Retinal pigment epithelial cell (primary cell): Measurements from ENCODE around the gene TFAP2E.
A peak's percentile ranks its signal among the peaks of the same experiment; 100 is the strongest.

Experiments used
- DNase-seq: peaks from one replicate; pipeline ENCODE4 v3.0.0-alpha.2; 2010; ENCODE audit warnings: low read depth
- H3K4me3 ChIP-seq: 2 replicates; pipeline ENCODE4 v1.5.1; 2011; ENCODE audit warnings: mild to moderate bottlenecking, low read length, control low read depth, moderate library complexity
- CTCF ChIP-seq: conservative IDR thresholded peaks from 2 replicates; pipeline ENCODE4 v1.5.1; 2011; ENCODE audit warnings: low read depth, low read length, control low read depth, inconsistent platforms

TFAP2E gene

DNA sequence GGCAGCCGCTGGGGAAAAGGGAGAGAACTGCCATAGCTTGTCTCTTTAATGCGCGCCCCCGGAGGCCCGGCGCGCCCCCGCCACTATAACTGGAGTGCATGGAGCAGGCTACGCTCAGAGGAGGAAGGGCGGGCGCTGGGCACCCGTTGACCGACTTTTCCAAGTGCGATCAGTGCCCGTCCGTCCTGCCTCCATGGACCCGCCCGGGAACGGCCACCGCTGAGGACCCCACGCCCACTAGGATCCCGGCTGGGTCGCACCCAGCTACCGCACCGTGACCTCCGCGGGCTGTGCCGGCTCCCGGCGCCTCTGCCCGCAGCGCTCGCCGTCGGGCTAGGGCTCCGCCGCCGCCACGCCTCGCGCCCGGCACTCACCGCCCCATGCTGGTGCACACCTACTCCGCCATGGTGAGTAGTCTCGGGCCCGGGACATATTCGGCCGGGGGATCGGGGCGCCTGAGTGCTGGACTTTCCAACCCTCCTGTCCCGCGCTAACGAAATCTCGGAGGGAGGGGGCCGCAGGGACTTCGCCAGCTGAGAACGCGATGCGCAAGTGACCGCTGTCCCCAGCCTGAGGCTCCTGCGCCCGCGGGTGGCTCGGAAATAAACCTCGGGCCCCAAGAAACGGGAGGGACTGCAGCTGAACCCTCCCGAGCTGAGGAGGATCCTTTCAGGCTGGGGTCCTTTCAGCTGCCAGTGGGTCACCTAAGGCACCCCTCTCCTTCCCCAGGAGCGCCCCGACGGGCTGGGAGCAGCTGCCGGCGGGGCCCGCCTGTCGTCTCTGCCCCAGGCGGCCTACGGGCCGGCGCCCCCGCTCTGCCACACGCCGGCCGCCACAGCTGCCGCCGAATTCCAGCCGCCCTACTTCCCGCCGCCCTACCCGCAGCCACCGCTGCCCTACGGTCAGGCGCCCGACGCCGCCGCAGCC is at the start of gene TFAP2E:
TSS of gene TFAP2E (plus strand) at position 117 of the 927 bp plus-strand sequence. CDS start at position 381, 264 bp downstream.
- DNase-seq: no peak
- TF ChIP-seq CTCF: no peak
- peak within 1 kb of the TSS; percentile 52 for H3K4me3 ChIP-seq

GRCh38 chr1:35524106-35524505 is 49.0 kb upstream of the TFAP2E start:
- no peak for TF ChIP-seq CTCF
- H3K4me3 ChIP-seq: no peak overlapping the region
- no peak for DNase-seq

DNA sequence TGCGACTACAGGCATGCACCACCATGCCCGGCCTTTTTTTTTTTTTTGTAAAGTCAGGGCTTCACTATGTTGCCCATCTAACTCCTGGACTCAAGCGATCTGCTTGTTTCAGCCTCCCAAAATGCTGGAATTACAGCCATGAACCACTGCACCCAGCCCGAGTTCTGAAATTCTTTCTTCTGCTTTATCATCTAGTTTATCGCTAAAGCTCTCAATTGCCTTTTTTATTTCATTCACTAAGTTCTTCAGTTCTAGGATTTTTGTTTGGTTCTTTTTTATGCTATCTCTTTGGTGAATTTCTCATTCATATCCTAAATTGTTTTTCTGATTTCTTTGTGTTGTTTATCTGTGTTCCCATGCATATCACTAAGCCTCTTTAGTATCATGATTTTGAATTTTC is 42.9 kb upstream of the TFAP2E start:
- no peak for DNase-seq
- TF ChIP-seq CTCF: no peak
- H3K4me3 ChIP-seq: no peak overlapping the region

DNA sequence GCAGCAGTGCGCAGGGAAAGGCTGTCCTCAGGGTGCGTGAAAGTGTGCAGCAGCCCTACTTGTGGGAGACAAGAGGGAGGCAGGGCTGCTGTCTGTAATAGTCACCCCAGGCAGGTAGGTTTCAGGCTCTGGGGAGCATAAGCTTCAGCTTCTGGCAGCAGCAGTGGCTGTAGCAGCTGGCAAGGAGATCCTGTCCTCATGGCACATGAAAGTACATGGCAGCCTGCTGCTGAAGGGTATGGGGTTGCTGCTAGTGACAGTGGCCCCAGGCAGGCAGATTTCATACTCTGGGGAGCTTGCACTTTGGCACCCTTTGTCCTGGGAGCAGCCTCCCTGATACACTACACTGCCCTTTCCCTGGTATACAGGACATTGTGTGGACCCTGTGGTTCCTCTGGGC is 42.2 kb upstream of the TFAP2E start:
- no peak overlapping the region for H3K4me3 ChIP-seq
- no peak for TF ChIP-seq CTCF
- no peak for DNase-seq

DNA sequence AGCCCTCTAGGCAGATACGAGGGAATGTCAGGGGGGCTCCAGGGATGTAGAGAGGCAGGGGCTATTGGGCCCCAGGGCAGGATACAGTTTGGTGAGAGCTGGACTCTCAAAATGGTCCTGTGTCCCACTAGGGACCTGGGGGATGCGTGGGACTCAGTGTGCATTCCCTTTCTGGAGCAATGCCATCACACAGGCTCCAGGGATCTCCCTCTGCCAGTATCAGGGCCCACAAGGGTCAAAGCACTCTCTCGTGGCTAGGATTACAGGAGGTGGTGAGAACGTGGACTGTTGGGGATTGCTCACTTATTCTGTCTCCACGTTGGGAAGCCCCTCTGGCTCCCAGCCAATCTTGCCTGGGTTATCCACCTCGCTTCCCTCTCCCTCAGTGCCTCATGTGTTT is 41.7 kb upstream of the TFAP2E start:
- H3K4me3 ChIP-seq: no peak overlapping the region
- DNase-seq: no peak
- no peak for TF ChIP-seq CTCF

DNA sequence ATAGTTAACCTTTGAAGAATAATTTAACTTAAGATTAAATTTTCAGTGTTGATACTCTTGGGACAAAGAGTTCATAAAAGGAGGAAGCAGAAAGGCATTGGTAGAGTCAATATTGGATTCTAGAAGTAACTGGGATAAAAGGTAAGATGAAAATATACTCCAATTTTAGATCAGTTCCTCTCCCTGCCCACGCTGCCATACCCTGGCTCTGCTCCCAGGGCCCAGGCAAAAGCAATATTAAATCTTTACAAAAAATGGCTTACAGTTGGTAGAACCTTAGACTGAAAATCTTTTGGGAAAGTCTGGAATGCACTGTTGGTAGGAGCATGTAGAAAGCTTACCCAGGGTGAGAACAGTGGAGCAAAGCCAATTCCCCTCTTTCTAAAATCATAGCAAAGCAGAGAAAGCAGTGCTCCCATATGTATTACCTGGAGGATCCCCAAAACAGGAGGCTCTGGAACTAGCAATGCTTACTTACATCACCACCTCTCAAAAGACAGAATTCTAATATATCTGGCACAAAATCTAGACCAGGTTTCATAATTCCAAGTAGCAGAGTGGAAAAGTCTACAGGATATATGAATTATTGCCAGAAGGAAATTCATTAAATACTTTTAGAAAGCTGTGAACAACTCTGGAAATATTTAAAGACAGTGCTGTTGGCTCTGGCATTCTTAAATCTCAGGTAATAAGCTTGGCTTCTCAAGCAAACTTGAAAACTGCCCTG is 40.5 kb upstream of the TFAP2E start:
- TF ChIP-seq CTCF: no peak
- H3K4me3 ChIP-seq: no peak overlapping the region
- no peak for DNase-seq
